Stimulated activated CD8-positive, alpha-beta memory T cell treated with anti-CD3 and anti-CD28 coated beads, Interleukin-12 subunit alpha, Interleukin-12 subunit beta, amount 100 ng/mL, for 1 hour (primary cell): ENCODE results near the gene LATS2.
A peak's percentile ranks its signal among the peaks of the same experiment; 100 is the strongest.
"Not testable (repeated sequence)": the region's sequence is repeated elsewhere in the genome, so short reads cannot be mapped to it uniquely, and the experiment has no call there.

ENCODE experiments used
- DNase-seq: peaks from one replicate; pipeline ENCODE4 v3.0.0-alpha.2; 2020; ENCODE audit warnings: low read depth

Gene LATS2

DNA sequence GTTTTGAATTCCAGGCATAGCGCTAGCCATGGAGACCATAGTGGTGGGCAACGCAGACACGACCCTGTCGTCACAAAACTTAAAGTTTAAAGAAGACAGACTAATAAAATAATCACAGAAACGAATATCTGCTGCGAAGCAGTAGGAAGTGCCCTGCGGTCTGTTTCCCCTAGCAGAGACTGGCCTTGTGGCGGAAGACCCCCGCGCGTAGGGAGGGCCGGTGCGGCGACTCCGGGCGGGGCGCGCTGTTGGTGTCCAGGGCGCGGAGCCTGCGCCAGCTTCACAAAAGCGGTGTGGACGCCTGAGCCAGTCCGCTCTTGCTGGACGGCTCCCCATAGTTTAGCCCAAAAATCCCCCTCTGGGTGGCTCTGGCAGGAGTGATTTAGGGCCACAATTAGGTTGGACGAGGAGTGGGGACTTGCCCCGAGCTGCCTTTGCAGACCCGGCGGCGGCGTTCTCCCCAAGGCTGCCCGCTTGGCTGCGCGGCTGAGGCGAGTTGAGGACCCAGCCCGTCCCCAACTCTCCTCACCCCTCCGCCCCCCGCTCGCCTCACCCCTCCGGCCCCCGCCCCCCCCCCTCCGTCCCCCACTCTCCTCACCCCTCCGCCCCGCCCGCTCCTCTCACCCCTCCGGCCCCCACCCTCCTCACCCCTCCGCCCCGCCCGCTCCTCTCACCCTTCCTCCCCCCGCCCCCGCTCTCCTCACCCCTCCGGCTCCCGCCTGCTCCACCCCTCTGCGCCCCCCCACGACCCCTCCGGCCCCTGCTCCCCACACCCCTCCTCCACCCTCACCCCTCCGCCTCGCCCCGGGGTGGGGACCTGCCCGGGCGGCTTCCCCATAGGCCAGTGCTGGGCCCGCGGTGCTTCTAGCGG lies 14.2 kb upstream of the LATS2 start:
- no peak for DNase-seq

DNA sequence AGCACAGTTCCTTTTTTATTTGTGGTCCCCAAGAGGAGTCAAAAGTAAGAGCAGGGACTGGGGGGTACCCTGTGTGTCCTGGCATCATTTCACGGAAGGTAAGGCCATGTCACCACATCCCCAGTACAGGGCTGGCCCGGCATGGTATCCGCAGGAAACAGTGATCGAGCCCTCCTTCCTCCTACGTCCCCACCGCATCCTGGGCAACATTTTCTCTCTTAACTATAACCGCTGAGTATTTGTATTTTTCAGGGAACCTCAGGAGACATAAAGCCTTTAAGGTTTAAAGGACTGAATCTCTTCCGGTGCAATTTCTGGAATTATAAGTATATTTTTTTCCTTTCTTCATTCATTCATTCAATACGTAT lies 13.6 kb upstream of the LATS2 start:
- peak; percentile 12 for DNase-seq

GRCh38 chr13:21074546-21074945 lies 13.2 kb upstream of the LATS2 start:
- DNase-seq = no peak

DNA sequence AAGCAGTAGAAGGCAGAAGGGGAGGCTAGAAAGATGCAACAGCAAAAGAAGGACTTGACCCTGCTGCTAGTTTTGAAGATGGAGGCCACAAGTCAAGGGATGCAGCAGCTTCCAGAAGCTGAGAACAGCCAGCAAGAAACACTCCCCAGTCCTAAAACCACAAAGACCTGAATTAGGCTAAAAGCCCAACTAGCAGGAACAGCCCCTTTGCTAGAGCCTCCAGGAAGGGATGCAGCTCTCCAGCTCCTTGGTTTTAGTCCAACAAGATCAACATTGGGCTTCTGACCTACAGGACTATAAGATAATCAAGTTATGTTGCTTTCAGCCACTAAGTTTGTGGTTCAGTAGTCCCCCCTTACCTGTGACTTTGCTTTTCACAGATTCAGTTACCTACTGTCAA lies 10.5 kb upstream of the LATS2 start:
- no peak for DNase-seq

DNA sequence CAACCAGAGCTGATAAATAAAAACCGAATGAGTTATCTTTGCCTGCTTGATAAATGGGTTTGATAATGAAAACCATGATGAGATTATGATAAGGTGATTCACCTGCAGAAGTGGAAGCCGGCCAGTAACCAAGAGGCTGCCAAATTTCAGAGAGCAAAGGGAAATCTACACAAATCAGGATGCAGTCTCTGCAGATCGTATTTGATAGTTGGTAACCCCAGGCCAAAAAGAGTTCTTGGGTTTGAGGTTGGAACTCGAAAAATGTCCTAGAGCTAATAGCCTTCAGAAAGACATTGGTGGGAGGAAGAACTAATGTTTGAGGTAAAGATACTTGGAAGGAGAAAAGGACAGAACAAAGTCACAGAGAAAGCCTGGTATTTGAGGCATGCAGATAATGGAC lies 9.6 kb upstream of the LATS2 start:
- DNase-seq = no peak

GRCh38 chr13:21069561-21070004 lies 8.2 kb upstream of the LATS2 start:
- no peak for DNase-seq

GRCh38 chr13:21067848-21068247 lies 6.5 kb upstream of the LATS2 start:
- DNase-seq = no peak

- DNase-seq = no peak
Observed at GRCh38 chr13:21066946-21067345, 5.6 kb upstream of the LATS2 start.

DNA sequence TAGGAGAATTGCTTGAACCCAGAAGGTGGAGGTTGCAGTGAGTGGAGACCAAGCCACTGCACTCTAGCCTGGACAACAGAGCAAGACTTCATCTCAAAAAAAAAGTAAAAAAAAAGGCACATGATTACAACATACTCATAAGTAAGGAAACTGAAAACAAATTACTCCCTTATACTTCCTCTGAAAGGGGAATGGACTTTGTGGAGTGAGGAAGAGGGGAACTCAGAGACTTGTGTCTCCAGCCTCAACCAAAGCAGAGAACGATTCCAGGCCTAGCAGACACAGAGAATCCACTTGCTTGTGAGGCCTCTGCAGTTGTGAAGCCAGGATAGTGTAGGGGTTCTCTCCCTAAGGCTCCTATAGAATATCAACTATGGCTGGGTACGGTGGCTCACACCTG lies 4.3 kb upstream of the LATS2 start:
- DNase-seq = no peak

DNA sequence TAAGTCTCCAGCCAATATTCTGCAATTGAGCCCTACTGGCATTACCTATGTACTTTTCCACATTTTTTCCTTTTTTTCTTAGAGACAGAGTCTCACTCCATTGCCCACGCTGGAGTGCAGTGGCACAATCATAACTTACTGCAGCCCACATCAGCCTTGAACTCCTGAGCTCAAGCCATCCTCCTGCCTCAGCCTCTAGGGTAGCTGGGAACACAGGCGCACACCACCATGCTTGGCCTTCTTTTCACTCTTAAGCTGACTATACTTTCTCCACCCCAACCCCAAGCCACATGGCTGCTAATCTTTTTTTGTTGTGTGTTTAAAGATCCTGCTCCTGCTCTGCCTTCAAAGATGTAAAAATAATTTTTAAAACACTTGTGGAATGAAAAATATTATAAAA lies 1.6 kb upstream of the LATS2 start:
- DNase-seq = no peak

- no peak for DNase-seq
Observed at GRCh38 chr13:21060338-21061028, 903 bp downstream of the LATS2 start.

DNA sequence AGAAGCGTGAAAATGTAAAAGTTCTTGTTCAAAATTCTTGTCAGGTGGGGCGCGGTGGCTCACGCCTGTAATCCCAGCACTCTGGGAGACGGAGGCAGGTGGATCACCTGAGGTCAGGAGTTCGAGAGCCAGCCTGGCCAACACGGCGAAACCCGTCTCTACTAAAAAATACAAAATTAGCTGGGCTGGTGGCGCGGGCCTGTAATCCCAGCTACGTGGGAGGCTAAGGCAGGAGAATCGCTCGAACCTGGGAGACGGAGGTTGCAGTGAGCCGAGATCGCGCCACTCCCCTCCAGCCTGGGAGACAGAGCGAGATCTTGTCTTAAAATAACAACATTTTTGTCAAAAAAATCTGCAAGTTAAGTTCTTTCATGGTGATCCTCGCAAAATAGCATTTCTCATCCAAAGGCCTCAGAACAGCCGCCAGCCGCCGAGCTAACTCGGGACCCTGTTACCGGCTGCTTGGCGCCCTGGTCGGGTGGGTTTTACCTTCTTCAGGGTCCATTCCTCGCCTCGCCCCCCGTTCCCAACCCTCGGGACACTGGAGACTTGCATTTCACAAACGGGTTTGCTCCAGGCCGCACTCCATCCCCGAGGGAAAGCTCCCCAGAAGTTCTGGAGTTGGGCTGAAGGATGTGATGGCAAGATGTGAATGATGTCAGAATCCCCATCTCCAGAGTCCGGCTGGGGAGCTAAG lies 1.6 kb downstream of the LATS2 start:
- no peak for DNase-seq

- DNase-seq = no peak
Observed at GRCh38 chr13:21058361-21058760, 3.0 kb downstream of the LATS2 start.

DNA sequence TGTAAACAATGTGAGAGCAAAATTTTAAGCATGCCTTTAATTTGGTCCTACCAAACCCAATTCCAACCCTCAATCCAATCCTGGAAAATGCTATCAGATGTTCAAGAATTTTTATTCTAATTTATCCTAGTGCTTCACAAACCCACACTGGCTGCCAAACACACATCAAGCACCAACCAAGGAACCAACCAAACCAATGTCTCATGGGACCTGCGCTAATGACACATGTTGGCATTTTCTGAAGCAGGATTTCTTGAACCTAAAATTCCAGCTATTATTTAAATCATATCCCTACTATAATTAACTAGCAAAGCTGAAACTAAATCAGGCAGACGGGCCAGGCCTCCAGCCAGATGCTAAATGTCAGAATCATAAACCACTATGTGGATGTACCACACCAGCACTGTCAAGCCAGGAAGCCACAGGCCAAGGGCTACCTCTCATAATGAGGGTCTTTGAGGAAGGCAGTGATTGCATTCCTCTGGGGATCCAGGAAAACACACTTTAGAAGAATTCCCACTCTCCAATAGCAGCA lies 5.8 kb downstream of the LATS2 start:
- no peak for DNase-seq

- no peak for DNase-seq
Observed at GRCh38 chr13:21055016-21055415, 6.4 kb downstream of the LATS2 start.

DNA sequence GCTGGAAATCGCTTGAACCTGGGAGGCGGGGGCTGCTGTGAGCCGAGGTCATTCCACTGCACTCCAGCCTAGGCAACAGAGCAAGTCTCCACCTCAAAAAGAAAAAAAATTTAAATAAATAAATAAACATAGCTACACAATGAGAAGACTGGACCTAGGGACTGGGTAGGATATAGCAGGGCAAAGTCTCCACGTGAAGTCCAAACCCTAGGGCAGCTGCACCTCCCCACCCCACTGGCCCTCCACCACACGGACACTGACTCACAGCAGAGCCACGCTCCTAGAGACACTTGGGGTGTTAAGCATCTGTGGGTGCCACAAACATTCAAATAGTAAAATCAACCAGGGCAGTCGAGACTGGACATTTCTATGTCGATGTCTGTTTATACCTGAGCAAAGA lies 7.1 kb downstream of the LATS2 start:
- no peak for DNase-seq

DNA sequence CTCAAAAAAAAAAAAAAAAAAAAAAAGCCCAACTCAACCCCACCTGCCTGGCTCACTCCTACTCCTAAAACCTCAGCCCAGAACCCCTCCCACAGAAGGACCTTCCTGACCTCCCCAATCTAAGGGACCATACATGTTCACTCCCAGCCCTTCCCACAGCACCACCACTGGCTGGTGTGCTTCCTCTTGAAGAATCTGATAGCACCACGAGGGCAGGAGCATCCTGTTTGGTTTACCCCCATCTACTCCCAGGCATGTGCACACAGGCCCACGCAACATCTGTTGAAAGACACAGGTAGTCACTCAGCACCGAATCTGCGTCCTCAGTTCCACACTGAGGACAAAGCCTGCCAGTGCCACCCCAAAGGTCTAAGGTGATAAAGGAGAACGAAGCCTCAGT lies 8.2 kb downstream of the LATS2 start:
- DNase-seq = no peak

GRCh38 chr13:21051675-21052074 lies 9.7 kb downstream of the LATS2 start:
- DNase-seq = no peak

DNA sequence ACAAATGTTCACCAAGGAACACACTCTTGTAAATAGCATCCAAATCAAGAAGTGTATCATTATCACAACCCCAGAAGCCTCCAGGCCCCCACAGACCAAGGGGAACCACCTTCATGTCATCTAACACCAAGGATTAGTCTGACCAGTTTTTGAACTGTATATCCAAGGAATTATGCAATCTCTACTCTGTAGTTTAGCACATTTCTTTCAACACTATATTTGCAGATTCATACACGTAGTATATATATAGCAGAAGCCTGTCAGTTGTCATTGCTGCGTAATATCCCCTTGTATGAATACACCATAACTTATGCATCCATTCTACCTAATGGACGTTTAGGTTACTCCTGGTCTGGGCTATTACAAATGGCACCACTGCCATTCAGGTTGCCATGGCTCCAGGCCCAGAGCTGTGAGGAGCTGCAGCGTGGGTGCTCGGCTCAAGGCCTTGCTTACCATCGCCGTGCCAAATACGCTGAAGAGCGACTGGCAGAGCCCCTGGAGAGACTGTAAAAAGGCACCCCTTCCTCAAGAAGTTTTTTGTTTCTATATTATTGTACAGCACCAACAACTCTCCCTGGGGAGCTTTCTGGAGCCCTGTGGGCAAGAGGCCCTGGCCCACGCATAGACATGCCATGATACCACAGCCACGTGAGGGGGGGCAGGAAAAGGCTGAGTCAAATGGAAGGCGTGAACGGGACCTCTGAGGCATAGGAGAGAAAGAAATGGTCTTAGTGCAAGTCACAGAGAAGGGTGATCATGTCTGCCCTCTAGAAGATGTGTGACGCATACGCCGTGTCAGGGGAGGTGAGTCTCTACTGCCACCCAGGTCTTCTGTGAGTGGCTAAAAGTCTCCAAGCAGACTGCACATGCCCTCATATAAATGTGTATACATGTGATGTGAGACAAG lies 10.8 kb downstream of the LATS2 start:
- DNase-seq = no peak

DNA sequence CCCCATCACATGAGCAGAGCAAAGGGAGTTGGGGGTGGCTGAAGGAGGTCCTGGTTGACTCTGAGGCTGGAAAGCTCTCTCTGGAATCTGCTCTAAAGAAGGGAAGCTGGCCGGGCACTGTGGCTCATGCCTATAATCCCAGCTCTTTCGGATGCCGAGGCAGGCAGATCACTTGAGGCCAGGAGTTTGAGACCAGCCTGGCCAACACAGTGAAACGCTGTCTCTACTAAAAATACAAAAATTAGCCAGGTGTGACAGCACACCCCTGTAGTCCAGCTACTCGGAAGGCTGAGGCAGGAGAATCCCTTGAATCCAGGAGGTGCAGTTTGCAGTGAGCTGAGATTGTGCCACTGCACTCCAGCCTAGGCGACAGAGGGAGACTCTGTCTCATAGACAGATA lies 11.7 kb downstream of the LATS2 start:
- not testable (repeated sequence) for DNase-seq

DNA sequence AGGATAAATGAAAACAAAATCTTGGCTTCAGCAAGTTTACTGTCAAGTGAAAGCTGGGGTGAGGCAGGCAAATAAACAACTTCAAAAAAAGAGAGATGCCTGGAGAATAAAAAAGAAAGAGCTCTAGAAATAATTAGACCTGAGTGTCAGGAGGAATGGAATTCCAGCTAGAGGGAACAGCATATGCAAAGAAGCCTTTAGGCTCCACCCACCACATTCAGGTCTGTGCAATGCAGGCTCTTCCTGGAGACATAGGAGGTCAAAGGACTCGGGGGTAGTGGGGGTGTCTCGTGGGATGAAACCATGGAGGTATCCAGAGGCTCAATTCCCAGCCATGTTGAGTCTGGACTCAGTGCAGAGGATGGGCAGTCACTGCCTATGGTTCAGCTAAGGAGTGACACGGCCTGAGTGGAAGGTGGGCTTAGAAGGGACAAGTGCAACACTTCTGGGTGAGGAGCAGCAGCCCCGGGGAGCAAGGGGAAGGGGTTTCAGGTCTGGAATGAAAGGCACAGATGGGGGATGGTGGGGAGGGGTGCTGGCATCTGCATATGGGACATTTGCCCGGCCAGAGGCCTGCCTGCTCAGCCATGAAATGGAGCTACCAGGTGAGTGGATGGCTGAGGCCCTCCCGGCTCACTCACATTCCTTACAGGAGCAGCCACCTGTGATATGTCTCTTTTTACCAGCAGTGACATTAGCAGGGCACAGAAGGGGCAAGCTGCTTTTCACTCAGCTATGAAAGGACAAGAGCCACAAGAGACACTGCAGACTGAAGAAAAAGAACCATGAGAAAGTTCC lies 12.3 kb downstream of the LATS2 start:
- DNase-seq = no peak
